GM23248 (cell line): ENCODE measurements around the gene KRTAP29-1.
"Not testable (repeated sequence)": the region's sequence is repeated elsewhere in the genome, so short reads cannot be mapped to it uniquely, and the experiment has no call there.

Source experiments
- EZH2 ChIP-seq: fragments of 200-600 bp; sonication (generic); IDR thresholded peaks from 2 replicates; pipeline ENCODE4 v1.6.1; 2018; ENCODE audit warnings: antibody characterized with exemption, mild to moderate bottlenecking; ENCODE audit not compliant: insufficient read depth, poor library complexity, severe bottlenecking
- EZH2phosphoT487 ChIP-seq: fragments of 200-600 bp; sonication (generic); IDR thresholded peaks from 2 replicates; pipeline ENCODE4 v1.6.1; 2018; ENCODE audit warnings: antibody characterized with exemption, moderate library complexity, mild to moderate bottlenecking, low read depth; ENCODE audit not compliant: insufficient read depth

- TF ChIP-seq EZH2, EZH2phosphoT487: not testable (repeated sequence)
These were observed 47.0 kb downstream of the KRTAP29-1 start, which contains the start of gene KRTAP9-9 for GRCh38 chr17:41255381-41256290.
